GM21786 (cell line): ENCODE results near the gene CR1L.
"Not testable (repeated sequence)": the region's sequence is repeated elsewhere in the genome, so short reads cannot be mapped to it uniquely, and the experiment has no call there.

Experiments
- ATAC-seq: cut with Tn5 transposase; IDR thresholded peaks from one replicate; pipeline ENCODE4 v1.9.1; 2021; ENCODE audit not compliant: unreplicated experiment

Gene CR1L

DNA sequence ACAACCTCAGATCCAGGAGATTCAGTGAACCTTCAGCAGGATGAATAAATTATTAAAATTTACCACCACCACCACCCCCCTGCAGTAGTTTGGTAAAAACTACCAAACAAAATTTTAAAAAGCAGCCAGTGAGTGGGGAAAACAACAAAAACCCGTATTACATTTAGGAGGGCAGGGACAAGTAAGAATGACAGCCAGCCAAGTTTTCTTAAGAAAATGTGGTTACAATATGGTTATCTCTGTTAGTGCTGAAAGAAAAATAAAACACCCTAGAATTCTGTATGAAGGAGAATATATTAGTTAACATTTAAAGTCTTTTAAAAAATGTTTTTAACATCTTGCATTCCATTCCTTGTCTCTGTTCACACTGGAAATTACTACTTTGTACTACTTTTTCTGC, 121.6 kb downstream of the CR1L start:
- ATAC-seq: no peak

DNA sequence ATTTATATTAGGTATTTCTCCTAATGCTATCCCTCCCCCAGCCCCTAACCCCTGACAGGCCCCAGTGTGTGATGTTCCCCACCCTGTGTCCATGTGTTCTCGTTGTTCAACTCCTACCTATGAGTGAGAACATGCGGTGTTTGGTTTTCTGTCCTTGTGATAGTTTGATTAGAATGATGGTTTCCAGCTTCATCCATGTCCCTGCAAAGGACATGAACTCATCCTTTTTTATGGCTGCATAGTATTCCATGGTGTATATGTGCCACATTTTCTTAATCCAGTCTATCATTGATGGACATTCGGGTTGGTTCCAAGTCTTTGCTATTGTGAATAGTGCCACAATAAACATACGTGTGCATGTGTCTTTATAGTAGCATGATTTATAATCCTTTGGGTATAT, 125.6 kb downstream of the CR1L start:
- not testable (repeated sequence) for ATAC-seq
